ENCODE data around the gene LCN15.

The LCN15 gene

GRCh38 chr9:136754059-136754572, 10.2 kb downstream of the LCN15 start:
- TF ChIP-seq CTCF (IDR thresholded peaks at IDR 0.05; ENCODE audit: borderline replicate concordance, control extremely low read depth, extremely low read depth, insufficient read depth, missing control alignments): no peak
- in situ Hi-C loops (cut with MboI; ENCODE audit: low sequenced_read_pairs, unreplicated experiment): no loop called here
- DNase-seq (ENCODE audit: low spot score): no peak

- in situ Hi-C loops (cut with MboI; ENCODE audit: low sequenced_read_pairs, unreplicated experiment): no loop called here
- no peak for DNase-seq (ENCODE audit: low spot score)
- no peak for TF ChIP-seq CTCF (IDR thresholded peaks at IDR 0.05; ENCODE audit: borderline replicate concordance, control extremely low read depth, extremely low read depth, insufficient read depth, missing control alignments)
Measured at GRCh38 chr9:136753371-136754058, 10.8 kb downstream of the LCN15 start.

GRCh38 chr9:136751814-136752213, 12.5 kb downstream of the LCN15 start:
- no peak for DNase-seq (ENCODE audit: low spot score)
- in situ Hi-C loops (cut with MboI; ENCODE audit: low sequenced_read_pairs, unreplicated experiment): no loop called here

GRCh38 chr9:136751244-136751643, 13.1 kb downstream of the LCN15 start:
- in situ Hi-C loops (cut with MboI; ENCODE audit: low sequenced_read_pairs, unreplicated experiment): no loop called here
- no peak for TF ChIP-seq CTCF (IDR thresholded peaks at IDR 0.05; ENCODE audit: borderline replicate concordance, control extremely low read depth, extremely low read depth, insufficient read depth, missing control alignments)
- no peak for DNase-seq (ENCODE audit: low spot score)

More at GRCh38 chr9:136751814-136752213, 12.5 kb downstream of the LCN15 start:
- no peak for TF ChIP-seq CTCF (IDR thresholded peaks at IDR 0.05; ENCODE audit: borderline replicate concordance, control extremely low read depth, extremely low read depth, insufficient read depth, missing control alignments)

GRCh38 chr9:136750526-136750925, 13.8 kb downstream of the LCN15 start:
- in situ Hi-C loops (cut with MboI; ENCODE audit: low sequenced_read_pairs, unreplicated experiment): no loop called here

More at GRCh38 chr9:136750526-136750925, 13.8 kb downstream of the LCN15 start:
- TF ChIP-seq CTCF (IDR thresholded peaks at IDR 0.05; ENCODE audit: borderline replicate concordance, control extremely low read depth, extremely low read depth, insufficient read depth, missing control alignments): no peak
- no peak for DNase-seq (ENCODE audit: low spot score)
